ENCODE results near the gene NRG3.

NRG3 gene

DNA sequence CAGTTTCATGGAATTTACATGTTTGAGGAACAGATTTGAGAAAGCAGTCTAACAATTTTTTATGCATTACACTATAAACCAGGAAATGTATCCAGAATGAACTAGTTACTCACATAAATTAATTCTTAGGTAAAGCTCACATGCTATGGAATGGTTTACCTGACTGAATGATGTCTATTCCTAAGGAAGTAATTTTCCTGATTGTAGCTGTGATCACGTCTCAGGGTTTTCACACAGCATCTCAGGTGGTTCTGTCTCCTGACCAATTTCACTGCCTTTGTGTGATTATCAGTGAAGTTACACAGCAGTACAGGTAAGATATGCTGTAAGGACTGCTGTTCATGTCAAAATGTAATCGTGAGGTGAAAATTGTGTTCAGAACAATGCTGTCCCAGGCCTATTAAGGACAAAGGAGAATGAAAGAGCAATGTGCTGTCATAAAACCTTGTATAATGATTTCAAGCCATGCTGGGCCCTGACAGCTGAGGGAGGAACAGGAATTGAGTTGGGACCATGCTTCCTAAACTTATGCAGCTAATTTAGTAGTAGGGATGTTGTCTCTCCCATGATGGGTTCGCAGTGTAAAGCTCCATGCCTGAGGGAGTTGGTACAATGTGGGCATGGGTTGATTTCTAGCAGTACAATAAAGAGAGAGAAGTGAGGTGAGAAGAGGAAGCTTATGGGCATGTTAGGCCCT, 631.8 kb downstream of the NRG3 start:
- no peak for DNase-seq

GRCh38 chr10:82515256-82515655, 640.3 kb downstream of the NRG3 start:
- DNase-seq, result no peak

DNA sequence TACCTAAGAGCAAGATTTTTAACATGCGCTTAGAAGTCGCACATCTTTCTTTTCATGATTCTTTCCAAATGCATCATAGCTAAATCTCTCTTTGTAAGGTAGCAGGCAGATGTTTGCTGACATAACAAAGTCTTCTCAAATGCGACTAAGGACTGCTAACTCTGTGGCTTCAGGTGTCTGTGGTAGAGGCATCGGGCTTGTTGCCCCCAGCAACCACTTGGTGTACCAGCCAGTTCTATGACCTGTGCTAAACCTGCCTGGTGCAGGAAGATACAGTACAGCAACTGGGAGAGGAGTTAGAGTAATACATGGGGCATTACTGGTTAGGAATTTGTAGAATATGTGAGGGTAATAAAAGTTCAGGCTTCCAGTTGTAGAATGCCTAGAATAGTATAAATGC, 654.1 kb downstream of the NRG3 start:
- DNase-seq, result no peak

DNA sequence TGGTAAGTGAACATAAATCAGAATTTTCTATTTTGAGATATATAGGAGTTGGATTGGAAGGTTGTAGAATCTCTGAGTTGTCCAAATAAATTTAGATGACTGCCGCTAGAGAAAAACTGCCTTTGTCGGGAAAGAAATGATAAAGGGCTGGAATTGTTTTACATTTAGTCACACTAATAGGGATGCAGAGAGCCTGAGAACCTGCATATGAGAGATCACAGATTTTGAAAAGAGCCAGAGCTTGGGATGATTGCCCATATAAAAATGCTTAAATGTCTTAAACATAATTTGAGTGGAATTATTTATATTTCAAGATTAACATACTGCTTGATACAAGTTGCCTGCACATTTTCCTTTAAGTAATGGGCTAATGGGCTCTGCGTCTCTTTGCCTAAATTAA, 660.5 kb downstream of the NRG3 start:
- DNase-seq, result no peak

DNA sequence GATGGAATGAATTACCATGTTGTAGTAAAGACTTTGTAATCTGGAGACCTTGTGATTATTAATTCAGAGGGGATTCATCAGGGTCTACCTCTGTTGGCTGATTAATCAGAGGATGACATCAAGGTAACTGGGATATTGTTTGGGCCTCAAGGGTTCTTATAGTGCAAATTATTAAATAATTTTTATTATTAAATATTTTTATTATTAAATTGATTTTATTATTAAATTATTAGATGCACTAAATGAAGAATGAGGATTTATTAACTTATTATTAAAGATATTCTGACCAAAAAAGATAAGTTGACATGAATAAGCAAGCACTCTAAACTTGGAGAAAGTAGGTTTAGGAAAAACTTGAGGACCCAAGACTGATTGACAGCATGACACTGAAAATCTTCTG, 661.7 kb downstream of the NRG3 start:
- DNase-seq, result no peak

GRCh38 chr10:82538272-82538671, 663.3 kb downstream of the NRG3 start:
- no peak for DNase-seq

- DNase-seq, result no peak
Measured at GRCh38 chr10:82543631-82544030, 668.6 kb downstream of the NRG3 start.

- DNase-seq, result no peak
Measured at GRCh38 chr10:82544377-82544776, 669.4 kb downstream of the NRG3 start.

DNA sequence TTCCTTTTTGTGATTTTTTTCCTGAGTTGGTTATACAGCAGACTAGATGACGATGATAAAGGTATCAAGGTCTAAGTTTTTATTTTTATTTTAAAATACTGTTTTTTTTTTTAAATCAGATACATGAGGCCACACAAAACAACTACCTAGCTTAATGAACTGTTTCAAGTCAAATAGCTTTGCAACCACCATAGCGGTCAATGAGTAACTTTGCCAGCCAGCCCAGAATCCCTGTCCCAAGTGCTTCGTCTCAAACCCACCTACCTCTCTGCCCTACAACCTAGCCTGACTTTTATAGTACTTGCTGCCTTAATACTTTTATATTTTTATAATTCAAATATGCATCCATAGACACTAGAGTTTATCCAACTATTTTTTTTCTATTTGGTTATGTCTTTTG, 676.5 kb downstream of the NRG3 start:
- no peak for DNase-seq

GRCh38 chr10:82552267-82552666, 677.3 kb downstream of the NRG3 start:
- DNase-seq, result no peak

- DNase-seq, result no peak
Measured at GRCh38 chr10:82554381-82554780, 679.4 kb downstream of the NRG3 start.

DNA sequence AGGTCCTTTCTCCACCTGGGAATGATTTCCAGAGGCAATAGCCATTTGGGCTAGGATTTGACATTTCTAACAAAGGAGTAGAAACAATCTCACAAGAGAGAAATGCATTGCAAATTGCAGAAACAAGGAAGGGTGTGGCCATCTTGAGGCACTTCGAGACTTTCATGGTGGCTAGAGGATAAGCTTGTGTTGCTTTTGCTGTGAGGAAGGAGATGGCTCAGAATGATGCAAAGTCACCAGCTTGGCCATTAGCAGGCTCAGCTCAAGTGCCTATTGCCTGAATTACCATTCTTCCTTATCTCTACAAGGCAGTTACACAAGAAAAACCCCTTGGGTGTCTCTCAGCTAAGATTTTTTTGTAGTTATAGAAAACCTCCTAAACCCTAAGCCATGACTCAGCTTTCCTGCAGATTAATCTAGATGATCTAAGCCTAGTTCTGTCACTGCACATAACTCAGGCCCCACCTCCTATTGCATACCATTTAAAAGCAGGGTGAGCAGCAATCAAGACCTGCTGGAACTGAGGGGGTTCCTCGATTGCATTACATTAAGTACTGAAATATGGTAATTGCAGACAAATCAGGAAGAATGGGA, 683.1 kb downstream of the NRG3 start:
- no peak for DNase-seq

DNA sequence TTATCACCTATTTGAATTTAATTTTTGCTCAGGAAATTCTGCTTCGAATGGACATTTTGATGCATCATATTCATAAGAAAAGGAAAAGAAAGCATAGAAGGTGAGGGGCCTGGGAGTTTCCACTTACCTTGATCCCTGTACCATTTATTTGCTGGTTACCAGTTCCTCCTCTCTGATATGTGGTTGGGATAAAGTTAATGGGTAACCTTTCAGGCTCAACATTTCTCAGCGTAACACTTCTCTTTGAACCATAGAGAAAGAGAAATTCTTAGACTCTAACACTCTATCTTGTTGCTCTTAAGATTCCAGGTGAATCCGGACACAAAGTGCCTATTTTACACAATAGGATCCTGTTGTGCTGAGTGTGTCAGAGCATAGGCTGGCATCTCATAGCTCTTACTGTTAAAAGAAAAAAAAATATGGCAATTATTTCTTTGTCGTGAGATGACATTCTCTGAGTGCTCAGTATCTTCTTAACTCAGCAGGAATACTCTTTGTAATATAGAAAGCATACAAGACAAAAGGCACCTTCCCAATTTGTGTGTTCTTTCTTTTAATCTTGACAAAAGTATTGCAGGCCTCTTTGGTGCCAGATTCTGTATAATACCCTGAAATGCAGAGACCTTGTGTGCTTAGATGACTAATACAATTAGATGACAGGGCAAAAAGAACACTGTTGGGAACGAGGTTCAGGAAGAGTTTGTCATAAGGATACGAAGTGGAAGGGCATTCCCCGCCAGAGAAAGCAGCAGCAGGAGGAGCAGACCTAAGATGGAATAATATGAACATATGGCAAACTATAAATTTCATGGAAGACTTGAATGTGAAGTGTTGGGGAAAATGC, 689.6 kb downstream of the NRG3 start:
- DNase-seq, result no peak

GRCh38 chr10:82565197-82565575, 690.2 kb downstream of the NRG3 start:
- DNase-seq, result no peak

- no peak for DNase-seq
Measured at GRCh38 chr10:82572744-82573143, 697.8 kb downstream of the NRG3 start.

- no peak for DNase-seq
Measured at GRCh38 chr10:82574081-82574480, 699.1 kb downstream of the NRG3 start.

GRCh38 chr10:82575318-82575717, 700.3 kb downstream of the NRG3 start:
- no peak for DNase-seq

GRCh38 chr10:82576093-82576492, 701.1 kb downstream of the NRG3 start:
- no peak for DNase-seq

GRCh38 chr10:82581940-82582339, 706.9 kb downstream of the NRG3 start:
- DNase-seq, result no peak

DNA sequence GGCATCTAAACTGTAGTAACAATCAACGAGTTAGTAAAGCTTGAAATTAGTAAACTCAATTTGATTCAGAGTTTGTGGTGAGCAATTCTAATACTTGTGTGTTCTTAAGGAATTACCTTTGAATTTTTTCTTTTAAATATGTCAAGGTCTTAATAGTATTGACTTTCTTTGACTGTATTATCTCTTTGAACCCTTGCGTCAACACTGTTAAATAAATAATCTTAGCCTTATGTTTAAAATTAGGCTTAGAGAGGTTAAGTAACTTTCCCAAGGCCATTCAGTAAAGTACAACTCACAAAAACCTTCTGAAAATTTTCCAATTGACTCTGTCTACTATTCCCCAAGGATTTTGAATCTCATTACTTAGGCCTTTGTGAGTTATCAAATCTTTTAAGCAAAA, 716.4 kb downstream of the NRG3 start:
- no peak for DNase-seq

GRCh38 chr10:82597840-82598239, 722.8 kb downstream of the NRG3 start:
- DNase-seq, result no peak

DNA sequence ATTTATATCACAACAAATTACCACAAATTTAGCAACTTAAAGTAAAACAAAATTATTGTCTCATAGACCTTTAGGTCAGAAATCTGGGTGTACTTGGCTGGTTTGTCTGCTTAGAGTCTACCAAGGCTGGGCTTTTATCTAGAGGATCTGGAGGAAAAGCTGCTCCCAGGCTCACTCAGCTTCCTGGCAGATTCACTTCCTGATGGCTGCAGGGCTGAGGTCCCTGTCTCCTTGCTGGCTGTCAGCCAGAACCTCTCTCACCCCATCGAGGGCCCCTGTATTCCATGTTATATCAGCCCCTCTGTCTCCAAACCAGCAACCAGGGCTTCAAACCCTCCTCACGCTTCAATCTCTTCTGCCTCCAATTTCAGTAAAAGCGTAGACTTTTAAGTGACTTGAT, 734.9 kb downstream of the NRG3 start:
- no peak for DNase-seq

GRCh38 chr10:82618007-82618406, 743.0 kb downstream of the NRG3 start:
- DNase-seq, result no peak

DNA sequence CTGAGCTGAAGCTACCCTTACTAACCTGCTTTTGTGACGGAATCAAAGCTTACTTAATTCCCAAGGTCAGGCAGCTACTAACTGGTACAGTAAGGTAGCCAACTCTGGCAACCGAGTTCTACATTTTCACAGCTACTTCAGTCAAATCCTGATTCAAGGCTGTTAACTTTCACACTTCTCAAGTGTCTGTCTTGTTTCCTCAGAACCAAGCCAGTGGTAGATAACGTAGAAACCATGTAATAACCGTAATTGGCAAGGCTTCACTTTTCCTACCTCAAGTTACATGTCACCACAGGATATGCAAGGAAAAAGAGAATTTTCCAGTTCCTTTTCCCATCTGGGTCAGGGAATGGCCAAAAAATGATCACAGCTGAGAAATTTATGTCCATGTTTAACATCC, 746.7 kb downstream of the NRG3 start:
- DNase-seq, result no peak
